HCT116 (cell line): ENCODE measurements around the gene ZNF189. TPM values are rescaled to one million over a fixed set of nuclear protein-coding genes. Genes with fewer than 3 reads are reported as not detected.

Experiments
- ATAC-seq: fragments of 200-7000 bp; cut with Tn5 transposase; 2 replicates; pipeline ENCODE4 v1.9.1; 2020; ENCODE audit warnings: mild to moderate bottlenecking, moderate library complexity
- BruUV-seq: library from RNA; stranded (reverse); fragments of 400-500 nt; replicated peaks from 2 replicates; lab custom pipeline; 2021; lab: Mats Ljungman, UMichigan
- CTCF ChIA-PET: fragments of 300-600 bp; sonication (Branson Sonifier 250); formaldehyde crosslinking; loops from one replicate; lab custom pipeline; 2021; ENCODE audit warnings: antibody characterized with exemption; lab: Charles Lee
- POLR2A ChIA-PET: fragments of 300-600, 350-600 bp; sonication (Branson Sonifier 250); formaldehyde crosslinking; loops from one replicate; lab custom pipeline; 2021; ENCODE audit warnings: antibody characterized with exemption; lab: Charles Lee
- RAD21 ChIA-PET, 2 experiments: fragments of 300-600 bp; sonication (Branson Sonifier 250); formaldehyde crosslinking; loops; one replicate each; lab custom pipeline; 2023; ENCODE audit warnings: low total read pairs in 2 of 2; ENCODE audit not compliant: uncharacterized antibody in 2 of 2, unreplicated experiment in 2 of 2, low non-redundant PET in 1 of 2; lab: Charles Lee
- DNase-seq: peaks from one replicate; pipeline ENCODE4 v3.0.0-alpha.2; 2010; ENCODE audit warnings: low read depth, low spot score
- H2AFZ ChIP-seq: fragments of 200-600 bp; shearing (Covaris generic), sonication (generic); 2 replicates; pipeline ENCODE4 v1.6.1; 2017; ENCODE audit warnings: low read depth, mixed run types, mixed read lengths, antibody characterized with exemption, low read length; ENCODE audit not compliant: poor library complexity, severe bottlenecking
- H3K27ac ChIP-seq: 2 replicates; pipeline ENCODE4 v1.5.1; 2012; ENCODE audit warnings: low read depth, low read length
- H3K27me3 ChIP-seq: fragments of 200-600 bp; sonication (generic); 2 replicates; pipeline ENCODE4 v1.6.1; 2016; ENCODE audit warnings: mixed run types, low read length, mixed read lengths; ENCODE audit not compliant: insufficient read depth
- H3K36me3 ChIP-seq, 2 experiments: fragments of 200-500 bp in 1 of 2; fragments of 200-600 bp in 1 of 2; sonication (Bioruptor generic) in 1 of 2; sonication (generic) in 1 of 2; 2 replicates each; pipeline versions ENCODE4 v1.5.1 to v1.6.1; 2014 to 2016; ENCODE audit warnings: low read length in 2 of 2, inconsistent platforms in 1 of 2, mixed read lengths in 1 of 2, mixed run types in 1 of 2; ENCODE audit not compliant: insufficient read depth in 2 of 2, control insufficient read depth in 1 of 2
- H3K4me1 ChIP-seq, 2 experiments: fragments of 200-600 bp in 1 of 2; sonication (generic) in 1 of 2; 2 replicates each; pipeline versions ENCODE4 v1.5.1 to v1.6.1; 2012 to 2017; ENCODE audit warnings: low read length in 2 of 2, inconsistent platforms in 1 of 2, mild to moderate bottlenecking in 1 of 2, mixed read lengths in 1 of 2, mixed run types in 1 of 2, moderate library complexity in 1 of 2; ENCODE audit not compliant: insufficient read depth in 2 of 2, control insufficient read depth in 1 of 2
- H3K4me2 ChIP-seq: fragments of 200-600 bp; sonication (generic); 2 replicates; pipeline ENCODE4 v1.6.1; 2017; ENCODE audit warnings: mixed run types, low read length, mixed read lengths
- H3K4me3 ChIP-seq, 2 experiments: fragments of 200-600 bp in 1 of 2; sonication (generic) in 1 of 2; replicated peaks in 1 of 2; 2 replicates each; pipeline ENCODE4 v1.5.1; 2011 to 2016; ENCODE audit warnings: low read length in 2 of 2, control low read depth in 1 of 2, low read depth in 1 of 2, mild to moderate bottlenecking in 1 of 2, mixed read lengths in 1 of 2, mixed run types in 1 of 2
- H3K79me2 ChIP-seq: fragments of 200-600 bp; sonication (generic); 2 replicates; pipeline ENCODE4 v1.6.1; 2017; ENCODE audit warnings: mild to moderate bottlenecking, mixed run types, low read length, moderate library complexity, mixed read lengths; ENCODE audit not compliant: insufficient read depth
- H3K9ac ChIP-seq: fragments of 200-600 bp; sonication (generic); 2 replicates; pipeline ENCODE4 v1.6.1; 2016; ENCODE audit warnings: low read length, mixed read lengths
- H3K9me2 ChIP-seq: fragments of 200-600 bp; sonication (generic), shearing (Covaris generic); 2 replicates; pipeline ENCODE4 v1.6.1; 2017; ENCODE audit warnings: mixed run types, mild to moderate bottlenecking, moderate library complexity; ENCODE audit not compliant: insufficient read depth
- H3K9me3 ChIP-seq, 2 experiments: fragments of 200-500 bp in 1 of 2; fragments of 200-600 bp in 1 of 2; sonication (Bioruptor generic) in 1 of 2; sonication (generic) in 1 of 2; 2 replicates each; pipeline ENCODE4 v1.6.1; 2014 to 2017; ENCODE audit warnings: low read length in 2 of 2, mixed read lengths in 2 of 2, inconsistent platforms in 1 of 2, low read depth in 1 of 2, mild to moderate bottlenecking in 1 of 2, mixed run types in 1 of 2, moderate library complexity in 1 of 2; ENCODE audit not compliant: control insufficient read depth in 1 of 2, insufficient read depth in 1 of 2
- H4K20me1 ChIP-seq: fragments of 200-600 bp; sonication (generic), shearing (Covaris generic); 2 replicates; pipeline ENCODE4 v1.6.1; 2017; ENCODE audit warnings: mixed run types, mild to moderate bottlenecking, moderate library complexity; ENCODE audit not compliant: insufficient read depth
- ATF3 ChIP-seq: IDR thresholded peaks from 2 replicates; pipeline ENCODE4 v1.6.1; 2012
- CBX3 ChIP-seq: IDR thresholded peaks from 2 replicates; pipeline ENCODE4 v1.6.1; 2012; ENCODE audit warnings: low read depth
- CEBPB ChIP-seq: IDR thresholded peaks from 2 replicates; pipeline ENCODE4 v1.6.1; 2012; ENCODE audit warnings: low read depth
- EGR1 ChIP-seq: IDR thresholded peaks from 2 replicates; pipeline ENCODE4 v1.6.1; 2012; ENCODE audit warnings: low read depth
- ELF1 ChIP-seq: IDR thresholded peaks from 2 replicates; pipeline ENCODE4 v1.6.1; 2012; ENCODE audit warnings: low read depth, borderline replicate concordance
- FOSL1 ChIP-seq: IDR thresholded peaks from 2 replicates; pipeline ENCODE4 v1.6.1; 2012; ENCODE audit warnings: low read depth
- JUND ChIP-seq: IDR thresholded peaks from 2 replicates; pipeline ENCODE4 v1.6.1; 2012
- POLR2A ChIP-seq: IDR thresholded peaks from 2 replicates; pipeline ENCODE4 v1.7.0; 2011; ENCODE audit warnings: borderline replicate concordance; ENCODE audit not compliant: insufficient read depth, insufficient read length; ENCODE audit errors: extremely low read depth
- POLR2AphosphoS5 ChIP-seq: IDR thresholded peaks from 2 replicates; pipeline ENCODE4 v1.6.1; 2011; ENCODE audit warnings: mild to moderate bottlenecking, low read depth, low read length, moderate library complexity
- RAD21 ChIP-seq: IDR thresholded peaks from 2 replicates; pipeline ENCODE4 v1.6.1; 2012; ENCODE audit warnings: low read depth, mild to moderate bottlenecking
- SIN3A ChIP-seq: IDR thresholded peaks from 2 replicates; pipeline ENCODE4 v1.6.1; 2012; ENCODE audit warnings: low read depth
- SRF ChIP-seq: IDR thresholded peaks from 2 replicates; pipeline ENCODE4 v1.6.1; 2012; ENCODE audit warnings: low read depth
- TCF7L2 ChIP-seq: IDR thresholded peaks from 2 replicates; pipeline ENCODE4 v1.7.0; 2011; ENCODE audit warnings: borderline replicate concordance, inconsistent platforms; ENCODE audit not compliant: insufficient read depth, insufficient read length; ENCODE audit errors: extremely low read depth
- ZBTB33 ChIP-seq: IDR thresholded peaks from 2 replicates; pipeline ENCODE4 v1.6.1; 2011; ENCODE audit warnings: mild to moderate bottlenecking, low read length, moderate library complexity; ENCODE audit not compliant: insufficient replicate concordance; ENCODE audit errors: extremely low read depth
- ZFX ChIP-seq: fragments of 450-650 bp; IDR thresholded peaks from 2 replicates; pipeline ENCODE4 v1.6.1; 2017
- ZNF274 ChIP-seq: fragments of 200-500 bp; sonication (Bioruptor generic); IDR thresholded peaks from 2 replicates; pipeline ENCODE4 v1.6.1; 2014; ENCODE audit warnings: mild to moderate bottlenecking, low read depth, low read length, inconsistent platforms
- intact Hi-C: fragments of 100-400 bp; cut with micrococcal nuclease; formaldehyde crosslinking; loops from 2 replicates; pipeline ENCODE4 v1.10.0; 2022
- total RNA-seq: library from RNA; stranded (reverse); gene quantifications from one replicate; pipeline ENCODE4 v1.2.1, GENCODE V29; 2021; ENCODE audit not compliant: unreplicated experiment

The ZNF189 gene
- total RNA-seq, 1 experiment from 2014 or later: 10.6 TPM

GRCh38 chr9:101359679-101360078 lies 39.0 kb upstream of the ZNF189 start:
- Histone ChIP-seq H3K4me2 (no peak overlapping the region), H3K9me3 (no peaks in the 10 kb centered on the region), H3K27me3 (no peaks in the 10 kb centered on the region), H4K20me1 (no peaks in the 10 kb centered on the region), H3K4me1 (0 out of 4 replicates have a peak, but pooled peaks cover 0 to 2% of the 10 kb centered on the region in 2 experiments), H3K36me3 (no peaks in the 10 kb centered on the region), H3K9me2 (no peaks in the 10 kb centered on the region), H3K27ac (no peak overlapping the region), H3K79me2 (no peaks in the 10 kb centered on the region), H2AFZ (no peak overlapping the region), H3K4me3 (no peak overlapping the region), H3K9ac (no peak overlapping the region)
- no TSS peak for BruUV-seq
- ChIA-PET POLR2A (no interaction called here), CTCF (no interaction called here), RAD21 (no interaction called here)
- no peak for DNase-seq
- no peak for ATAC-seq
- TF ChIP-seq JUND (no peak), TCF7L2 (no peak), ZFX (no peak), POLR2A (no peak), CEBPB (no peak), CBX3 (no peak), ZNF274 (no peak), EGR1 (no peak), ZBTB33 (no peak), FOSL1 (no peak), SIN3A (no peak), RAD21 (no peak), SRF (no peak), ELF1 (no peak), POLR2AphosphoS5 (no peak), ATF3 (no peak)
- intact Hi-C loops: no loop called here
